Skeletal muscle tissue (tissue), 4 donors: ENCODE data around the gene CTNND2. TPM values are rescaled to one million over a fixed set of nuclear protein-coding genes. Genes with fewer than 3 reads are reported as not detected.

ENCODE experiments used
- H3K27ac ChIP-seq: one replicate; pipeline ENCODE4 v1.7.0; 2013; ENCODE audit warnings: mild to moderate bottlenecking, low read depth, low read length, inconsistent platforms
- H3K27me3 ChIP-seq, 3 donors: one replicate each; pipeline ENCODE4 v1.7.0; 2013; ENCODE audit warnings: low read length in 3 of 3; ENCODE audit not compliant: control insufficient read depth in 3 of 3, insufficient read depth in 3 of 3
- H3K36me3 ChIP-seq, 3 donors: one replicate each; pipeline ENCODE4 v1.7.0; 2013; ENCODE audit warnings: low read length in 3 of 3; ENCODE audit not compliant: control insufficient read depth in 3 of 3, insufficient read depth in 3 of 3
- H3K4me1 ChIP-seq, 3 donors: one replicate each; pipeline ENCODE4 v1.7.0; 2013; ENCODE audit warnings: low read length in 3 of 3, mild to moderate bottlenecking in 3 of 3; ENCODE audit not compliant: control insufficient read depth in 3 of 3, insufficient read depth in 3 of 3
- H3K4me3 ChIP-seq, 3 donors: one replicate each; pipeline ENCODE4 v1.7.0; 2013; ENCODE audit warnings: low read length in 3 of 3
- H3K9ac ChIP-seq, 3 donors: one replicate each; pipeline ENCODE4 v1.7.0; 2013; ENCODE audit warnings: low read length in 3 of 3, mild to moderate bottlenecking in 3 of 3, moderate library complexity in 2 of 3, low read depth in 1 of 3
- H3K9me3 ChIP-seq, 3 donors: one replicate each; pipeline ENCODE4 v1.7.0; 2013; ENCODE audit warnings: low read length in 3 of 3; ENCODE audit not compliant: control insufficient read depth in 3 of 3
- total RNA-seq: library from RNA; depleted of rRNA; stranded (reverse); fragments of >200 nt; gene quantifications from one replicate; pipeline ENCODE4 v1.2.3, GENCODE V29; 2014
- donor health status: Osteomylitis.

Gene CTNND2
- total RNA-seq, 1 donor from 2014 or later = 0.52 TPM

- Histone ChIP-seq H3K4me1 (no peaks in the 10 kb centered on the region), H3K4me3 (no peak overlapping the region), H3K36me3 (no peaks in the 10 kb centered on the region), H3K9ac (no peak overlapping the region), H3K27ac (no peak overlapping the region), H3K27me3 (peaks cover 0 to 3% (median 2%) of the 10 kb centered on the region in 3 donors), H3K9me3 (no peaks in the 10 kb centered on the region)
Measured at GRCh38 chr5:11261241-11261640, 643.0 kb downstream of the CTNND2 start.

- no peaks in the 10 kb centered on the region for H3K9me3 ChIP-seq
- no peak overlapping the region for H3K9ac ChIP-seq
- H3K27me3 ChIP-seq = peaks cover 0 to 3% (median 2%) of the 10 kb centered on the region in 3 donors
- no peaks in the 10 kb centered on the region for H3K36me3 ChIP-seq
- no peak overlapping the region for H3K27ac ChIP-seq
- H3K4me3 ChIP-seq = no peak overlapping the region
- no peaks in the 10 kb centered on the region for H3K4me1 ChIP-seq
Measured at GRCh38 chr5:11258001-11258400, 646.2 kb downstream of the CTNND2 start.

DNA sequence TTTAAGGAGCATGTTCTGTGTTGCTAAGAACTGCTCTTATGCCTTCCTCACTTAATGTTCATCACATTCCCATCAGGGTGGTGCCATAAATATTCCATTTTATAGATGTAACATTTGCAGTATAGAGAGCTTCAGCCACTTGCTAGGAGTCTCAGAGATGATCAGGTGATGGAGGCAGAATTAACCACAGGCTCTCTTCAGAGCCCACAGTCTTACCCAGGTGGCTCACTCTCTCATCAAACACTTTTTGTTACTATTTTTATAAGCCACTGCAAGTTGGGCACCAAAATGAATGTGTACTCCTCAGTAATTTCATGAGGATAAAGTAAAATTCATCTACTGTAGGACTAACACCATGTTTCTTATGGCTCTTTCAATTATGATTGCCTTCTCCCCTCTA, 651.7 kb downstream of the CTNND2 start:
- no peak overlapping the region for H3K9ac ChIP-seq
- H3K9me3 ChIP-seq = no peaks in the 10 kb centered on the region
- peaks cover 0 to under 1% (median 0%) of the 10 kb centered on the region in 3 donors for H3K27me3 ChIP-seq
- H3K4me1 ChIP-seq = no peaks in the 10 kb centered on the region
- H3K36me3 ChIP-seq = no peaks in the 10 kb centered on the region
- H3K4me3 ChIP-seq = no peak overlapping the region
- no peak overlapping the region for H3K27ac ChIP-seq

DNA sequence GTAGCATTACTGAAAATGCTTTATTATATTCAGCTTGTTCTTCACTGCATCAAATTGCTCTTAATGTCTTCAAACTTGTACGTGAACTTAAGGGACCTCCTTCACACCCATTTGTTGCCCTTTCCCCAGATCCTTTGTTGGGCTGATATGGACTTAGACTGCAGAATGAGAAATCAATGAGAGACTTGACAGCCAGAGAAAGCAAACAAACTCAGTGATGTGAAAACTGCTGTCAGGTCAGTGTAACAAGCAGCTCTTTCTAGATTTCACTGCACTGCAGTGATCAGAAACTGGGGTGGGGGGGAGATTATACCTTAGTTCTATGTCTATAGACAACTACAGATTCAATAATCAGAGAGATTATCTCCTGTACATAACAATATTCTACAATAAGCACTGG, 652.2 kb downstream of the CTNND2 start:
- Histone ChIP-seq H3K4me1 (no peaks in the 10 kb centered on the region), H3K27me3 (no peaks in the 10 kb centered on the region), H3K9ac (no peak overlapping the region), H3K4me3 (no peak overlapping the region), H3K36me3 (no peaks in the 10 kb centered on the region), H3K27ac (no peak overlapping the region), H3K9me3 (no peaks in the 10 kb centered on the region)

DNA sequence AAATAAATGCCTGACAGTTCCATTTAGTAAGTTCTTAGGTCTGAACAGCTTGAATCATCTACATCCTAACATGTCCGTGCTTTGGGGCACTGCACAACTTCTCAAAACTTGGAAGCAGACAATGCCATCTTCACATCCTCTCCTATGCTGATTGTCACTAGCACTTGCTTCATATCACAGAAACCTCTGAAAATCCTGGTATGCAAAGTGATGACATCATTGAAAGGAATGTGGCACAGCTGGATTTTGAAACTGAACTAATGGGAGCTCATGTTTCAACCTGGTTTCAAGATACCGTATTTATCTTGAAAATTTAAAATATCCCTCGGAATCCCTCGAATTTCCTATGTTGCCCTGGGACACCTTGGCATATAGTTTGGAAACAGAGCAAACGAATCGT, 653.0 kb downstream of the CTNND2 start:
- Histone ChIP-seq H3K9ac (no peak overlapping the region), H3K27me3 (no peaks in the 10 kb centered on the region), H3K4me1 (no peaks in the 10 kb centered on the region), H3K36me3 (no peaks in the 10 kb centered on the region), H3K27ac (no peak overlapping the region), H3K4me3 (no peak overlapping the region), H3K9me3 (no peaks in the 10 kb centered on the region)

DNA sequence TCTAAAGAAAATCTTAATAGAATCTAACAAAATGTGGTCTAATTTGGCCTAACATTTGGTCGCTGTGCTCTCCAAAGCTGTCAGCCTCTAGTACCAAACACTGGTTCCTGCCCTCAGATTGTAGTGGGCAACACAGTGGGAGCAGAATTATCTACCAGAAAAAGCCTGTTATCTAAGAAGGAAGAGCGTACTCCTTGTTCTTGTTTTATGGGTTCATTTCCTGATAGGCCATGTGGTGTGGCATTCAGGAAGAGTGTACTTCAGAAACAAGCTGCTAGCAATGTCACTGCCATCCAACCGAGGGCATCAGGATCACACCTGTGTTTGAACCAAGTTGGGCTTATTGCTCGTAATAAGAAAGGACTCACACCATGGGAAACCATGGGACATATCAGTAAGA, 655.3 kb downstream of the CTNND2 start:
- H3K9me3 ChIP-seq = no peaks in the 10 kb centered on the region
- H3K4me3 ChIP-seq = no peak overlapping the region
- no peak overlapping the region for H3K27ac ChIP-seq
- no peaks in the 10 kb centered on the region for H3K4me1 ChIP-seq
- no peak overlapping the region for H3K9ac ChIP-seq
- no peaks in the 10 kb centered on the region for H3K36me3 ChIP-seq
- H3K27me3 ChIP-seq = no peaks in the 10 kb centered on the region

DNA sequence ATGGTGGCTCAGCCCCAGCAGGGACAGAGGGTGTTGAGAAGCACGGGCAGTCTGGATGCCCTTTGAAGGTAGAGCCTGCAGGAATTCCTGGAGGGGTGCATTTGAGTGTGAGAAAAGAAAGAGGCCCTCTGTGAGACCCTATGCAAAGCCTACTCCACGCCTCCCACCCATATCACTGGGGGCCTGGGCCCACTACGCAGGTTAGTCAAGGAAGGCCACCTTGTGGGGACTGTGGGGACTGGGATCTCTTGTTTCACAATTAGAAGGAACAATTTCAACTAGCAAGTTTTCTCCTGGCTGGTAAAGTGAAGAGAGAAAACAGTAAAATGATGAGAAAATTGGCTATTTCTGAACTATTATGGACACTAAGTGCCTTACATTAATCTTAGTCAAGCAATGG, 657.0 kb downstream of the CTNND2 start:
- Histone ChIP-seq H3K9me3 (no peaks in the 10 kb centered on the region), H3K9ac (no peak overlapping the region), H3K4me1 (no peaks in the 10 kb centered on the region), H3K27ac (no peak overlapping the region), H3K27me3 (no peaks in the 10 kb centered on the region), H3K4me3 (no peak overlapping the region), H3K36me3 (no peaks in the 10 kb centered on the region)

DNA sequence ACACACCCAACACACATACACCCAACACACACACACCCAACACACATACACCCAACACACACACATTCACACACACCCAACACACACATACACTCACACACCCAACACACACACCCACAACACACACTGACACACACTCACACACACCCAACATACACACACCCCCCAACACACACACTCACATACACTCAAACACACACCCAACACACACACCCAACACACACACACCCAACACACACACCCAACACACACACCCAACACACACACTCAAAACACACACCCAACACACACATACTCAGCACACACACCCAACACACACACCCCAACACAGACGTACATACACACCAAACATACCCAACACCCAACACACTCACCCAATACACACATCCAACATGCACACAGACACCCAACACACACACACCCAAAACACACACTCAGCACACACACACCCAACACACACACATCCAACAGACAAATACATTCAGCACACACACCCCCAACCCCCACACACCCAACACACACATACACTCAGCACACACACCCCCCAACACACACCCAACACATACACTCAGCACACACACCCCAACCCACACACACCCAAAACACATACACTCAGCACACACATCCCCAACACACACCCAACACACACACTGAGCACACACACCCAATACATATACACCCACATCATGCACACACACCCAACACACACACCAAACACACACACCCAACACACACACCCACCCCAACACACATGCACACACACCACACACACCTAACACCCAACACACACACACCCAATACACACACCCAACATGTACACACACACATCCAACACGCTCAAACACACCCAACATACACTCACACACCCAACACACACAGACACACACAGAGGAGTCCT, 663.7 kb downstream of the CTNND2 start:
- Histone ChIP-seq H3K36me3 (no peaks in the 10 kb centered on the region), H3K27ac (no peak overlapping the region), H3K9ac (no peak overlapping the region), H3K4me3 (no peak overlapping the region), H3K27me3 (no peaks in the 10 kb centered on the region), H3K4me1 (no peaks in the 10 kb centered on the region), H3K9me3 (no peaks in the 10 kb centered on the region)

DNA sequence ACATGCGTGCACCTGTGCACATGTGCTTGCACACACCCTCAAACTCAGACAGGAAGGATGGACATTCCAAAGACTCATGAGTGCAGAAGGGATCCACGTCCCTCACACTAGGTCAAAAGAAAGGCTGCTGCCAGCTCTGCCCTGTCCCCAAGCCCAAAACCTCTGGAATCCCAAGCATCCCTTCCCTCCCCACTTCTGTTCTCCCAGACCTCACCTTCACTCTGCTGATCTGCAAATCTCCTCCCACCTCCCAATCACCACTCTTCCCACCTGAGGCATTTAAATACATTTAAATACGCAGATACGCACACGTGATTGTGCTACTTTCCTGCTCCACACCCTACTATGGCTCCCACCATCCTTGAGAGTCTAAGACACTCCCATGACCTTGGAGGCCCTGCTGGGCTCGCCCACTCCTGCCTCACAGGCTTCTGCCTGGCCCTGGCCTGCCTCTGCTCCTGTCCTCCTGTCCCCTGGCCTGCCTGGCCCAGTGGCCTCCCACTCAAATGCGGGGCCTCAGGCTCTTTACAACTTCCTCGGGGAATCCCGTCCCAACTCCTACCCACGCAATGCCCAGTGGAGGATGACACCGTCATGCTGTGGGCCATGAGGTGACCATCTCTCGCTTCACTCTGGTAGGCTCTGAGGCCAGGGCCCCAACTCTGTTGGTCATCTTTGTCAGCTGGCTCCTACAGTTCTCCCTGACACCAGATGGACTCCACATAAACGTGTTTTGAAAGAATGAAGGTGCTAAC, 664.8 kb downstream of the CTNND2 start:
- Histone ChIP-seq H3K27me3 (no peaks in the 10 kb centered on the region), H3K9ac (no peak overlapping the region), H3K36me3 (no peaks in the 10 kb centered on the region), H3K4me3 (no peak overlapping the region), H3K27ac (no peak overlapping the region), H3K4me1 (no peaks in the 10 kb centered on the region), H3K9me3 (no peaks in the 10 kb centered on the region)

DNA sequence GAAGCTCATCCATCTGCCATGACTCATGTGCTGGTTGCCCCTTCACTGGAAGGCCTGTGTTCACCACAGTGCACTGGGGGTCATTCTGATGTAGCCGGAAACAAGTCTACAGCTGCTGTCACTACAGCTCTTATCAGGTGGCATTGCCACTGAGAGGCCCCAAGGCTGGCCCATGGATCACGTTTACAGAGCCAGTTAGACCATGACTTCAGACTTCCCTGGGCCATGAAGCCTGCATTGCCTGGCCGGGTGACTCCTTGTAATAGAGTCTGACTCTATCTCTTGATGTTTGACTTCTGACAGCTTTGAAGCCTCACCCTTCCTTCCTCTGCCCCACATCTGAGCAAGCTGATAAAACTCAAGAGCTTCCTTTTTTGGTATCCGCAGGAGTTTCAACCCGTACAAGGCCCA, 669.7 kb downstream of the CTNND2 start:
- Histone ChIP-seq H3K9me3 (no peaks in the 10 kb centered on the region), H3K27me3 (no peaks in the 10 kb centered on the region), H3K9ac (no peak overlapping the region), H3K27ac (no peak overlapping the region), H3K36me3 (no peaks in the 10 kb centered on the region), H3K4me1 (no peaks in the 10 kb centered on the region), H3K4me3 (no peak overlapping the region)
